GM12878 (cell line): Measurements from ENCODE around the gene ANTXR2. TPM values are rescaled to one million over a fixed set of nuclear protein-coding genes. Genes with fewer than 3 reads are reported as not detected.

Experiments used
- ATAC-seq: fragments of 200-7000 bp; cut with Tn5 transposase; 3 replicates; pipeline ENCODE4 v1.9.1; 2020; ENCODE audit warnings: mild to moderate bottlenecking, moderate library complexity
- BruUV-seq: library from RNA; stranded (reverse); fragments of 400-500 nt; replicated peaks from 2 replicates; lab custom pipeline; 2021; lab: Mats Ljungman, UMichigan
- CTCF ChIA-PET: fragments of 300-600 bp; sonication (Branson Sonifier 250); formaldehyde crosslinking; extraction: SDS; loops from one replicate; lab custom pipeline; 2021; ENCODE audit warnings: inconsistent platforms; lab: Yijun Ruan, JAX
- POLR2A ChIA-PET: fragments of 350-600 bp; formaldehyde crosslinking; extraction: SDS; loops from one replicate; lab custom pipeline; 2021; ENCODE audit warnings: inconsistent platforms; lab: Charles Lee
- RAD21 ChIA-PET: fragments of 300-600 bp; sonication (Branson Sonifier 250); formaldehyde crosslinking; loops from one replicate; lab custom pipeline; 2023; ENCODE audit warnings: antibody characterized with exemption; ENCODE audit not compliant: unreplicated experiment; lab: Charles Lee
- SMC1A ChIA-PET: fragments of 300-600 bp; sonication (Branson Sonifier 250); formaldehyde crosslinking; loops from one replicate; lab custom pipeline; 2023; ENCODE audit not compliant: unreplicated experiment, uncharacterized antibody; lab: Charles Lee
- DNase-seq: peaks from one replicate; pipeline ENCODE4 v3.0.0-alpha.2; 2011; ENCODE audit warnings: low read depth, low spot score
- FAIRE-seq: peaks from 3 replicates; lab custom pipeline; 2011; peaks lifted over from hg19 to GRCh38; lab: Jason Lieb, UNC
- H2AFZ ChIP-seq: 2 replicates; pipeline ENCODE4 v1.6.0; 2011; ENCODE audit warnings: low read depth, low read length, control low read depth; ENCODE audit not compliant: control insufficient read depth
- H3K27ac ChIP-seq: 2 replicates; pipeline ENCODE4 v1.5.1; 2011; ENCODE audit warnings: control low read depth; ENCODE audit not compliant: control insufficient read depth, insufficient read depth
- H3K27me3 ChIP-seq, 2 experiments: replicated peaks in 1 of 2; 2 replicates each; pipeline versions ENCODE4 v1.6.0 to v1.6.1; 2011; ENCODE audit warnings: low read length in 1 of 2; ENCODE audit not compliant: control insufficient read depth in 2 of 2, insufficient read depth in 2 of 2
- H3K36me3 ChIP-seq, 2 experiments: 2 replicates each; pipeline ENCODE4 v1.5.1; 2011; ENCODE audit warnings: low read length in 1 of 2; ENCODE audit not compliant: control insufficient read depth in 2 of 2, insufficient read depth in 2 of 2
- H3K4me1 ChIP-seq: 2 replicates; pipeline ENCODE4 v1.6.1; 2011; ENCODE audit warnings: mild to moderate bottlenecking, low read length, moderate library complexity, mixed read lengths; ENCODE audit not compliant: control insufficient read depth, insufficient read depth
- H3K4me2 ChIP-seq: 2 replicates; pipeline ENCODE4 v1.6.0; 2011; ENCODE audit warnings: control low read depth; ENCODE audit not compliant: control insufficient read depth, insufficient read depth
- H3K4me3 ChIP-seq: fragments of 200-600 bp; sonication (generic); 2 replicates; pipeline ENCODE4 v1.5.1; 2016
- H3K79me2 ChIP-seq: 2 replicates; pipeline ENCODE4 v1.6.0; 2011; ENCODE audit warnings: low read length; ENCODE audit not compliant: control insufficient read depth, insufficient read depth
- H3K9ac ChIP-seq: 2 replicates; pipeline ENCODE4 v1.8.0; 2011; ENCODE audit warnings: low read length, control low read depth, mixed read lengths; ENCODE audit not compliant: control insufficient read depth, insufficient read depth
- H3K9me3 ChIP-seq: replicated peaks from 3 replicates; pipeline ENCODE4 v1.5.1; 2011; ENCODE audit warnings: mild to moderate bottlenecking, low read length; ENCODE audit not compliant: control insufficient read depth, insufficient read depth
- H4K20me1 ChIP-seq: 2 replicates; pipeline ENCODE4 v1.6.0; 2011; ENCODE audit not compliant: control insufficient read depth, insufficient read depth
- MTA2 ChIP-seq: fragments of 450-650 bp; IDR thresholded peaks from 2 replicates; pipeline ENCODE4 v1.6.1; 2016; ENCODE audit warnings: low read depth, mild to moderate bottlenecking, moderate library complexity
- WGBS: methylation state at CpG from one replicate; pipeline ENCODE4 v1.1.6; 2016; ENCODE audit warnings: low lambda C conversion rate; ENCODE audit not compliant: insufficient replicate concordance, insufficient coverage; ENCODE audit errors: missing lambda C conversion rate; 5-methylcytosine and 5-hydroxymethylcytosine counted together
- in situ Hi-C: fragments of 300-500 bp; cut with MboI; formaldehyde crosslinking; loops from 9 replicates; pipeline ENCODE4 v1.14.3; 2018; ENCODE audit warnings: mixed read lengths
- intact Hi-C: fragments of 100-400 bp; cut with micrococcal nuclease; formaldehyde crosslinking; loops from one replicate; pipeline ENCODE4 v1.14.2; 2022; ENCODE audit not compliant: unreplicated experiment
- polyA plus RNA-seq, 11 experiments: library from polyadenylated mRNA; depleted of rRNA in 4 of 11; unstranded in 6 of 11; stranded (reverse) in 5 of 11; fragments of >200 nt; fragmentation: Nextera tagmentation in 4 of 11; fragmentation: Illumina TruSeq in 1 of 11; extraction: Ambion mirVana in 4 of 11; extraction: Trizol in 1 of 11; gene quantifications; 1 replicate in 1 of 11; 2 replicates in 10 of 11; pipeline versions ENCODE4 v1.2.1 to v1.2.3, GENCODE V29; 2011 to 2016; ENCODE audit warnings: inconsistent platforms in 2 of 11, missing spikeins in 2 of 11, low read depth in 1 of 11
- total RNA-seq, 4 experiments: library from RNA; depleted of rRNA in 3 of 4; stranded (reverse); fragments of >200 nt in 3 of 4; fragmentation: Illumina TruSeq in 1 of 4; extraction: Trizol in 1 of 4; gene quantifications; 2 replicates each; pipeline versions ENCODE4 v1.2.1 to v1.2.3, GENCODE V29; 2013 to 2021
- TF ChIP-seq, protein P1 (sequence below): fragments of 450-650 bp; IDR thresholded peaks from 2 replicates; pipeline ENCODE4 v1.6.1; 2017; ENCODE audit warnings: mild to moderate bottlenecking, moderate library complexity

Gene ANTXR2
- total and polyA plus RNA-seq, 10 of the 15 experiments (the other 5 are each of a cell fraction or from before 2014, with no cell fraction given) = 1.4 to 8.9 (median 5.7) TPM

DNA sequence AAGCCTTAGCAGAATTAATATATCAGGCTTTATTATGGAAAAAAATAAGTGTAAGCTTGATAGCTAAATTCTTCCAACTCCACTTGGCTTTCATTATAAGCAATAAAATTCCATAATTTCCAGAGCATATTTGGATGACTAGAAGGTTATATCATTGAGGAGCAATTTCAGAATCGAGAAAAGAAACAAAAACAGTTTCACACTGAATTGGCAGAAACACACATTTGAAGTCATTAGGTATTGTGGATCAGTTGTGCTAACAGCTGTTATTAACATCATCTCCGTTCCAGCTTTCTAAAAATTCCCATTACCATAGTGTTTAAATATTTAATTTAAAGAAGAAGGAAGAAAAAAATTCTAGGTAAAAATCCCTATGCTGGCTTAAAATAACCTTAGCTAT lies 92.6 kb downstream of the ANTXR2 start:
- Histone ChIP-seq H3K27ac (no peak overlapping the region), H3K27me3 (no peaks in the 10 kb centered on the region), H3K4me1 (no peaks in the 10 kb centered on the region), H4K20me1 (no peaks in the 10 kb centered on the region; the same call in 1 of the 2 replicates), H3K79me2 (no peaks in the 10 kb centered on the region), H3K9me3 (no peaks in the 10 kb centered on the region), H3K36me3 (no peaks in the 10 kb centered on the region), H3K4me3 (no peak overlapping the region), H3K4me2 (no peak overlapping the region), H2AFZ (no peak overlapping the region), H3K9ac (no peak overlapping the region)
- RAD21 ChIA-PET = interaction anchor here (1.2 to 1.5 kb wide), 2 partner anchors 77 to 202 kb away, joined by 3 read pairs; no protein-coding TSS in a partner anchor
- in situ Hi-C loops = no loop called here
- intact Hi-C loops = no loop called here
- peak; percentile 34; the same call in 1 of the 3 replicates for ATAC-seq
- WGBS = 71% methylated on average over 2 of the region's 2 CpGs
- no peak for FAIRE-seq
- BruUV-seq = no TSS peak
- SMC1A ChIA-PET = interaction anchor here (1.0 to 1.7 kb wide), 5 partner anchors 32 to 205 kb away, joined by 3 to 4 read pairs (median 3); no protein-coding TSS in a partner anchor
- DNase-seq = no peak
- TF ChIP-seq, protein P1, sequence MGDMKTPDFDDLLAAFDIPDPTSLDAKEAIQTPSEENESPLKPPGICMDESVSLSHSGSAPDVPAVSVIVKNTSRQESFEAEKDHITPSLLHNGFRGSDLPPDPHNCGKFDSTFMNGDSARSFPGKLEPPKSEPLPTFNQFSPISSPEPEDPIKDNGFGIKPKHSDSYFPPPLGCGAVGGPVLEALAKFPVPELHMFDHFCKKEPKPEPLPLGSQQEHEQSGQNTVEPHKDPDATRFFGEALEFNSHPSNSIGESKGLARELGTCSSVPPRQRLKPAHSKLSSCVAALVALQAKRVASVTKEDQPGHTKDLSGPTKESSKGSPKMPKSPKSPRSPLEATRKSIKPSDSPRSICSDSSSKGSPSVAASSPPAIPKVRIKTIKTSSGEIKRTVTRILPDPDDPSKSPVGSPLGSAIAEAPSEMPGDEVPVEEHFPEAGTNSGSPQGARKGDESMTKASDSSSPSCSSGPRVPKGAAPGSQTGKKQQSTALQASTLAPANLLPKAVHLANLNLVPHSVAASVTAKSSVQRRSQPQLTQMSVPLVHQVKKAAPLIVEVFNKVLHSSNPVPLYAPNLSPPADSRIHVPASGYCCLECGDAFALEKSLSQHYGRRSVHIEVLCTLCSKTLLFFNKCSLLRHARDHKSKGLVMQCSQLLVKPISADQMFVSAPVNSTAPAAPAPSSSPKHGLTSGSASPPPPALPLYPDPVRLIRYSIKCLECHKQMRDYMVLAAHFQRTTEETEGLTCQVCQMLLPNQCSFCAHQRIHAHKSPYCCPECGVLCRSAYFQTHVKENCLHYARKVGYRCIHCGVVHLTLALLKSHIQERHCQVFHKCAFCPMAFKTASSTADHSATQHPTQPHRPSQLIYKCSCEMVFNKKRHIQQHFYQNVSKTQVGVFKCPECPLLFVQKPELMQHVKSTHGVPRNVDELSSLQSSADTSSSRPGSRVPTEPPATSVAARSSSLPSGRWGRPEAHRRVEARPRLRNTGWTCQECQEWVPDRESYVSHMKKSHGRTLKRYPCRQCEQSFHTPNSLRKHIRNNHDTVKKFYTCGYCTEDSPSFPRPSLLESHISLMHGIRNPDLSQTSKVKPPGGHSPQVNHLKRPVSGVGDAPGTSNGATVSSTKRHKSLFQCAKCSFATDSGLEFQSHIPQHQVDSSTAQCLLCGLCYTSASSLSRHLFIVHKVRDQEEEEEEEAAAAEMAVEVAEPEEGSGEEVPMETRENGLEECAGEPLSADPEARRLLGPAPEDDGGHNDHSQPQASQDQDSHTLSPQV = no peak
- TF ChIP-seq MTA2 = peak; percentile 5; the same call in 1 of the 2 replicates
- CTCF ChIA-PET = interaction anchor here (1.1 to 1.3 kb wide), 3 partner anchors 15 to 235 kb away, joined by 3 to 5 read pairs (median 3); no protein-coding TSS in a partner anchor
- POLR2A ChIA-PET = no interaction called here
